ENCODE data around the gene JOSD1.

DNA sequence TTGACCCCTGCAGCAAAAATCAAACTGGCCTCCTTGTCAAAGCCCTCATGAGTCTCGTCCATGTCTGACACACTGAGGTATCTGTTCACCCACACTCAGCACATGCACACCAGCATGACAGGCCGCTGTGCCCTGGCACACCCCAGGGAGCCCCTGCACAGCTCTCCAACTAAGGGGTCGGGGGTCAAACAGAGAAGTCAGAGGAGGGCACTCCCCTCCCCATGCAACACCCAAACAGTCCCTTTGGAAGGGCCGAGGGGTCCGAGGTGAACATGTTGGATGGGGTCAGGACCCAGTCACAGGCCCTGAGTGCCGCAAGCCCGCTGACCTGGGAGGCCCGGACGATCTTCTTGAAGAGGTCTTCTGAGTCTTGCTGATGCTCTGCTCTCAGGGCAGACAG is 40.4 kb upstream of the JOSD1 start:
- TF ChIP-seq CTCF (IDR thresholded peaks at IDR 0.05) (no peak), POLR2A (IDR thresholded peaks at IDR 0.05) (no peak)
